Measurements from ENCODE around the gene PTPN13.

DNA sequence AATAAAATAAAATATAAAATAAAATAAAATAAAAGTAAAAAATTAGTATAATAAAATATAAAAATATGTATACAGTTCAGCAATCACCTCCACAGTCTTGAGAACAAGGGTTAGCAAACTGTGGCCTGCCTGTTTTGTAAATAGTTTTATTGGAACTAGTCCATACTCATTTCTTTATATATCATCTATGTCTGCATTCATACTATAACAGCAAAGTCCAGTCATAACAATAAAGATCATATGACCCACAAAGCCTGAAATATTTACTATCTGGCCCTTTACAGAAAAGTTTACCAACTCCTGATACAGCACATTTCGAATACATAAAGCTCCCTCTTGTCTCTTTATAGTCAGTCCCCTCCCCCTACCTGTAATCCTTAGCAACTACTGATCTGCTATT is 143.1 kb downstream of the PTPN13 start:
- TF ChIP-seq CTCF (conservative IDR thresholded peaks at IDR 0.05; ENCODE audit: low read depth, low read length) (no peak), EZH2 (IDR thresholded peaks at IDR 0.05; ENCODE audit: low read length, unreplicated experiment) (no peak)
